ENCODE data around the gene GAL3ST1.

GAL3ST1 gene

GRCh38 chr22:30531651-30532608 lies 42.5 kb downstream of the GAL3ST1 start:
- DNase-seq (ENCODE audit: low read depth), result no peak

- no peak for DNase-seq (ENCODE audit: low read depth)
Measured at GRCh38 chr22:30526656-30527055, 47.8 kb downstream of the GAL3ST1 start.

- DNase-seq (ENCODE audit: low read depth), result no peak
Measured at GRCh38 chr22:30523646-30524489, 50.6 kb downstream of the GAL3ST1 start.

GRCh38 chr22:30521368-30522156 lies 52.9 kb downstream of the GAL3ST1 start:
- no peak for DNase-seq (ENCODE audit: low read depth)

- DNase-seq (ENCODE audit: low read depth), result no peak
Measured at GRCh38 chr22:30519842-30520425, 54.5 kb downstream of the GAL3ST1 start.

GRCh38 chr22:30516731-30517130 lies 57.7 kb downstream of the GAL3ST1 start:
- DNase-seq (ENCODE audit: low read depth), result no peak

GRCh38 chr22:30516273-30516672 lies 58.2 kb downstream of the GAL3ST1 start:
- DNase-seq (ENCODE audit: low read depth), result no peak

- no peak for DNase-seq (ENCODE audit: low read depth)
Measured at GRCh38 chr22:30514252-30514651, 60.2 kb downstream of the GAL3ST1 start.

GRCh38 chr22:30513462-30513861 lies 61.0 kb downstream of the GAL3ST1 start:
- no peak for DNase-seq (ENCODE audit: low read depth)

GRCh38 chr22:30511911-30512310 lies 62.6 kb downstream of the GAL3ST1 start:
- no peak for DNase-seq (ENCODE audit: low read depth)

- no peak for DNase-seq (ENCODE audit: low read depth)
Measured at GRCh38 chr22:30511109-30511508, 63.4 kb downstream of the GAL3ST1 start.

- no peak for DNase-seq (ENCODE audit: low read depth)
Measured at GRCh38 chr22:30508216-30508615, 66.2 kb downstream of the GAL3ST1 start.

GRCh38 chr22:30507670-30508069 lies 66.8 kb downstream of the GAL3ST1 start:
- no peak for DNase-seq (ENCODE audit: low read depth)

GRCh38 chr22:30506507-30506968 lies 67.9 kb downstream of the GAL3ST1 start:
- no peak for DNase-seq (ENCODE audit: low read depth)

Measured in stimulated activated CD8-positive, alpha-beta memory T cell treated with anti-CD3 and anti-CD28 coated beads, Interleukin-15, amount 100 ng/mL, for 1 hour (primary cell).